GM21528 (cell line): ENCODE results near the gene FNDC5.

ENCODE experiments used
- ATAC-seq: cut with Tn5 transposase; IDR thresholded peaks from one replicate; pipeline ENCODE4 v1.9.1; 2021; ENCODE audit warnings: mild to moderate bottlenecking, moderate library complexity; ENCODE audit not compliant: unreplicated experiment, low FRiP score

The FNDC5 gene

DNA sequence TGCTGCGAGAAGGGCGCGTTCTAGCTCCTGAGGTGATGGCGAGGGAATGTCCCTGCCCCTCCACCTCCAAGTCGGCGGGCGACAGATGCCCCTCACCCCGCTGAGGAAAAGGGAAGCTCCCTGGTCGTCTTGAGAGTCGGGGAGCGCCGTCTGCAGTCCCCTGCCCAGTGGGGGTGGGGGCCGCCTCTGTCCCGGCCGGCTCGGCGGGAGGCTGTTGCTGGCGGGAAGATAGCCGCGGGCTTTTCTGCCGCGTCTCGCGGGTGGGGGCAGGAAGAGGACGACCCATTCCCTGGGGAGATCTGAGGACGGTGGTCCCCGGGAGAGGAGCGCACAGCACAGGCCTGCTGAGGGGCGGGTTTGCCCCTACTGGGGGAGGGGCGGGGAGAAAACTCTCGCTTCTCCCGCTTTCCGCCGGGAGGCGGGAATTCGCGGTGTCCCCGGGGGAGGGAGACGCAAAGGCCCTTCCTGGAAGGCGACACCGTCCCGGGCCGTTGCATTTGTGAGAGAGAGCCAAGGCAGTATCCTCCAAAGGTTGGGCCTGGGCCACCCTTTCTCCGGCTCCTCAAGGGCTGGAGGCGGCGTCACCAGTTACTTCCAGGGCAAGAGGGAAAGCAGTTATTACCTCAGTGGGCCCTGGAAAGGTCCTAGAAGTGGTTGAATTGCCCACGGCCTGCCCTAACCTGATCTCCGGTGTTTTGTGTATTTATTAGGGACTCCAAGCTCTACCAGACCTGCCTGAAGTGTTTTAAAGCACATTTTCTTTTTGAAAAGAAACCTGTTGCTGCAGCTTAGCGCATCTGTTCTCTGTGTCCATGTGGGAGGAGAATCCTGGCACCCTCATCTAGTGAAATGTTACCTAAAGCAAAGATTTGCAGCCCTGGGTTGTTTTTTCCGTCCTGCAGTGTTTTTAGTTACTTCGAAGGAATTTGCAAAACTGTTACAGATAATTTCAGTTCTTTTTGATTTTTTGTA is 52.6 kb downstream of the FNDC5 start:
- peak; percentile 28 for ATAC-seq

DNA sequence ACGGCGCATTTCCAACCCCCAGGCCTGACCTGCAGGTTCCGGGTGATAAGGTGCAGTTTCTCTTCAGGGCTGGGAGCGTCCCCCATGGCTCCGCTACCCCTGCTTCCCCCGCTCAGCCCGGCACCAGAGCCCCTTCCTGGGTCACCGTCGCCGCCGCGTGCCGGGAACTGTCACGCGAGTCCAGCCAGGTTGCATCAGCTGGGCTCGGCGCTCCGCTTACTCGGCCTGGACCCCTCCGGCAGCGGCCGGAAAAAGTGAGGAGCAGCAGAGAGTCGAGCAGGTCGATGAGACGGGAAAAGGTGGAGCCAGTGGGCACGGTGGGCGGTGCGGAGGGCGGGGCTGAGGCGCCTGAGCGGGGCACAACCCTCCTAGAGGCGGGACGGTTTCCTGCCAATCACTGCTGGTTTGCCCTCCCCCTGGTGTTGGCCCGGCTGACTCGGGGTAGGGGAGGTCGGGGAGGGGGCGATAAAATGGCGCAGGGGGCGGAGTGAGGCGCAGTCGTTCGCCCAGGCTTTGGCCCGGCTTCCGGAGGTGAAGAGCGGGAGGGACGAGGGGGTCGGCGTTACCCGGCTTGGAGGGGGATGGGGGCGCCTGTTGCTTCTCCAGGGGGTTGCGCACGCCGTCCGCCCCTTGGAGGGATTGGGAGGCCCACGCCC is 53.4 kb downstream of the FNDC5 start, which contains the start of the genes S100PBP and YARS1:
Gene S100PBP (plus strand): TSS at position 495 of the 656 bp plus-strand sequence. CDS start 8,447 bp downstream, outside the sequence.
Gene YARS1 (minus strand): TSS at position 200 of the 656 bp plus-strand sequence. CDS start 114 bp downstream, at position 86.
- peak; percentile 83 for ATAC-seq

DNA sequence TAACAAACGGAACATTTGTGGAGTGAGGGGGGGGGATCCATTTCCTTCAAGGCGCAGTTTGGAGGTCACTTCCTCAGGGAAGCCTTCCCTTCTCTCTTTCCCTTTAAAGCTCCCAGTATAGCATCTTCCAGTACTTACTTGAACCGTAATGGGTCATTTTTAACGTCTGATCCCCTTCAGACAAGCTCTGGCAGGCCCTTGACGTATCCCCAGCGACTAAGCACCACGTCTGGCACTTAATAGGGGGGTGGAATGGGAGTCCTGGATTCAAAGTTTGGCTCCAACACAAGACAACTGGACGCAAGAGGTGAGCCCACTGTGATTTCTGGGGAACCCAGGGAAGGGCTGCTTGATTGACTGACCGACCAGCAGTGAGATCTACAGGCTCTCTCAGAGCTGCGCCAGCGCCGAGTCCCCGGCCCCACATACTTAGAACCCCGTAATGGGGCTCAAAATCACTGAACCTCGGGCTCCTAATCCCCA is 54.0 kb downstream of the FNDC5 start:
- peak; percentile 18 for ATAC-seq

DNA sequence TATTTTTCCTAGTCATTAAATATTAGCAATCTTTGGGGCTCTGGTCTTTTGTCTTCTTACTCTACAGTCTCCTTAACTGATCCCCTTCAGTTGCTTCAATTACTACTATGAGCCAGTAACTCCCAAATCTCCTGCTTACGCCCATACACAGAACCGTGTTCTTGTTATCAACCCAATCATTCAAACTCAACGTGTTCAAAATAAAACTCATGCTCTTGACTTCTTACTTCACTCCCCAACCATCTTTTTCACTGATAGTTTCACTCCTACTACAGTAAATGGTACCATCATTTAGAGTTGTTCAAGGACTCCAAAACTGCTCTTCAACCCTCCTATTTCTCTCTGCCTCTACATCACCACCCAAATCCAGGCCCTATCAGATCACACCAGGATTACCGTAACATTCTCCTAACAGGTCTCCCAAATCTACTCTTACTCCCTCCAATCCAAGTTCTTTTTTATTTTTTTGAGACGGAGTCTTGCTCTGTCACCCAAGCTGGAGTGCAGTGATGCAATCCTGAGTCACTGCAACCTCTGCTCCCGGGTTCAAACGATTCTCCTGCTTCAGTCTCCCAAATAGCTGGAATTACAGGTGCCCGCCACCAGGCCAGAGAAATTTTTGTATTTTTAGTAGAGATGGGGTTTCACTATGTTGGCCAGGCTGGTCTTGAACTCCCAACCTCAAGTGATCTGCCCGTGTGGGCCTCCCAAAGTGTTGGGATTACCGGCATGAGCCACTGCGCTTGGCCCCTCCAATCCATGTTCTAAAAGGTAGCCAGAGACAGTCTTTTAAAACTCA is 56.6 kb downstream of the FNDC5 start:
- ATAC-seq = no peak
